Measurements from ENCODE around the gene GAREM1.
A peak's percentile ranks its signal among the peaks of the same experiment; 100 is the strongest.
"Not testable (repeated sequence)": the region's sequence is repeated elsewhere in the genome, so short reads cannot be mapped to it uniquely, and the experiment has no call there.

The GAREM1 gene

GRCh38 chr18:32321826-32322225 lies 148.9 kb downstream of the GAREM1 start:
- DNase-seq: no peak

DNA sequence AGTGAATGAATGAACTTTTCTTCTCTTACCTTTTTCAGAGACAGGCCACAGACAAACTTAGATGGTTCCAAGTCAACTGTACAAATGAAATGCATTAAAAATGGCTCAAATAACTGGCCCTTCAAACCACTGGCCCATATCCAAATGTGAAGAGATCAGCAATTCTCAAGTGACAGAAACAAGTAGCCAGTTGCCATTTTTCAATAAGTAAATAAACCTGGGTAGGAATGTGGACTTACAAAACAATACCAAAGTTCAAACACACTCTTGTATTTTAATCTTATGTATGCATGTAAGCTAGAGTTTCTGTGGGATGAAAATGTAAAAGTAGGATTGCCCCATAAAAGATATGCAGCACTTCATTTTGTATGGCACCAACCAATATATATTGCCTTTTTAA lies 151.6 kb downstream of the GAREM1 start:
- DNase-seq: no peak

GRCh38 chr18:32318581-32318980 lies 152.1 kb downstream of the GAREM1 start:
- DNase-seq: no peak

DNA sequence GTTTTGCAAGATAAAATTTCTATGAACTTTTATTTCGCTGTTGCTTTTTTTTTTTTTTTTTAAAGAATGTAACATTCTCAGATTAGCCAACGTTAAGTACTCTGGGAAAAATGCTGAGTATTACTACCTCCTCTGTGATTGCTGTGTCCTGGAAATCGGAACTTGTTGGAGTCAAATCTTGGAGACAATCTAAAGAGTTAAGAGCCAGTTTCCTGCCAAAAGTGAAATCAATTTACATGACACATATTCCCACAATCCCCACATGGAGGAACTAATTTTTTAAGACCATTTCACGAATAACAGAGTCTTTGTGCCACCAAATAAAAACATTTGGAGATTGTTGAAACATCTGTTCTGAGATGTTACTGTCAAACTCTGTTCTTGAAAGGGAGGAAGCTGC lies 153.0 kb downstream of the GAREM1 start:
- no peak for DNase-seq

- no peak for DNase-seq
Observed at GRCh38 chr18:32315881-32316280, 154.8 kb downstream of the GAREM1 start.

DNA sequence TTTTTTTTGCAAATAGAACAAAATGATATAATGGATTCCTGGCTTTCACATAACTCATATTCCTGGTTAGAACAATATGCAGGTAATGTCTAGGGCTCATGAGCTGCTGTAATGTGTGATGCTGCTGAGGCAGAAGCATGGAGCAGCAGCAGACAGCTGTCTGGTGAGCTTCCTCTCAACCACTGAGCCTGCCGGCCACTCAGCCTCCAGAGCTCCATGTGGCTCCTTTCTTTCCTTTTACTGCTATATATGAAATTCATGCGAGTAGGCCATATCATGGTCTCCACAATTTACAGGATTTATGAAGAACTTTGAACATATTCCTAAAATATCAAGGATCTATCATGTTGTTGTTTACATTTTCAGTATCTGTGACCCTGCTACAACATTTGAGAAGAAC lies 159.9 kb downstream of the GAREM1 start:
- DNase-seq: no peak

DNA sequence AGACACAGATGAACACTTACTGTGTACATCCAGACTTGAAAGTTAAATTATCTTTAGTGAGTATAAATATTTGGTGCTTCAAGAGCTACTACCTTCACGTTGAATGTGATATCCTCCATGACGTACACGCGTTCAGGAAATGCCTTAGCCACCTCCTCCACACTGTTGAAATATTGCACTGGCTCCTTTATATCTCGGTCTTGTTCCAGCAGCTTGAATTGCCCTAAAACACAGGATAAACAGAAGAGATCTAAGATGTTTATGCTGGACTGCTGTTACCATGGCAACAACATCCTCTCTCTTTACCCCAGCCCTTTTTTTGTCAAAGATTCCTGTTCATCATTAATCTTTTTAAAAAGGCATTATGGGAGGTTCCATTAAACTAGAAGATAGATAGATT lies 160.6 kb downstream of the GAREM1 start:
- DNase-seq: no peak

DNA sequence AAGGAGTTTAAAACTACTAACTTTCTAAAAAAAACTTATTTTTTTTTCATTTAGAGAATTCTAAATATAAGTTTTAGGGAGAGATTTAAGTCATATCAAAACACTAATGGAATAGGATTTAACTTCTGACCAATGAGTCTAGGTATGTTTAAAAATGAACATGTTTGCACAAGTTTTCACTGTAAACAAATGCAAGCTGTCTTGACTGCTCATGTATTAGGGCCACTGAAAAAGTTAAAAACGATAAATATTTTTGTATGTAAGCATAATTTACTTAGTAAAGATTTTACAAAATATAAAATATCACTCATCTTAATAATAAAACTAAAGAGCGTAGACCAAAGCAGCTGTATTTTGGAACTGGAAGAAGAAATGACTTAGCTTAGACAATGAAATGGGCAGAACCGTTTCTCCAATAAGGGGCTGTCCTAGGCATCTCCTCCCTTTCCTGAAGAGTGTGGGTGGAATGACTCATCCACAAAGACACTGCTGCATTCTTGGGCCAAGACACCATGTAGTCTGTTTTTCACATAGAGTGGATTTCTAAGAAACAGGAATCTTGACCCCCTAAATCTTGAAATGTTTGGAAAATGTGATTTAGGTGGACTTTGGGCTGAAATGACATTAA lies 162.1 kb downstream of the GAREM1 start:
- DNase-seq: no peak

- DNase-seq: no peak
Observed at GRCh38 chr18:32303400-32303799, 167.3 kb downstream of the GAREM1 start.

DNA sequence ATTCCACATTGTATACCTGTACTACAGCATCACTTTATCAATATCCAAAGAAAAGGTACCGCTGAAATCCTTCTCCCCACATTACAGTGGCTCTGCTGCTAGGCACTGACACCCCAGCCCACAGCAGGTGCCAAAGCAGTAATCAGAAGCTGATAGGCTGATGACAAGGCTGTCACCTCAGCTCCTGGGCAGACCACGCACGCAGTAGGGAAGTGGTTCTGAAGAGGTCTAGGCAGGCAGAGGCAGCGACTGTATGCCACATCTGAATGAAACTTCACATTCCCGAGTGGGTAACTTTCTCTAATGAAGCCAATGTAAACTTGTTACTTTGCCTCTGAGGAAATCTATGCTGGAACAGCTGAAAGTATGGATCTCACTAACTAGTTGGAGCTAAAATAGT lies 167.9 kb downstream of the GAREM1 start:
- DNase-seq: no peak

GRCh38 chr18:32301976-32302743 lies 168.5 kb downstream of the GAREM1 start:
- no peak for DNase-seq

DNA sequence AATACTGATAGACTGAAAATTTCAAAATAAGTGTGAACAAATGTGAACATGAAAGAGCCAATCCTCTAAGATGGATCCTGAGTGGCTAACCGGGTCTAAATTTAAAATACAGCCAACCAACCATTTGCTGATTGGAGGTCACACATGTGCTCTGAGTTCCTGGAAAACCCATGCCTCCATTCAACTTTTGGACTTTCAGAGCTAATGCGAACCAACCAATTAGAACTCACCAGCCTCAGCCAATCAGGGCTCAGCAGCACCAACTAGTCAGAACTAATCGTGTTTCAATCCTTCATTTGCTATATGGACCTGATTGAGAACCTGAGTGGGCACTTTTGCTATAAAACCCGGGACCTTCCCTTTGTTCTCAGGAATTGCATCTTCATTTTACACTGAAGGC lies 169.3 kb downstream of the GAREM1 start:
- no peak for DNase-seq

DNA sequence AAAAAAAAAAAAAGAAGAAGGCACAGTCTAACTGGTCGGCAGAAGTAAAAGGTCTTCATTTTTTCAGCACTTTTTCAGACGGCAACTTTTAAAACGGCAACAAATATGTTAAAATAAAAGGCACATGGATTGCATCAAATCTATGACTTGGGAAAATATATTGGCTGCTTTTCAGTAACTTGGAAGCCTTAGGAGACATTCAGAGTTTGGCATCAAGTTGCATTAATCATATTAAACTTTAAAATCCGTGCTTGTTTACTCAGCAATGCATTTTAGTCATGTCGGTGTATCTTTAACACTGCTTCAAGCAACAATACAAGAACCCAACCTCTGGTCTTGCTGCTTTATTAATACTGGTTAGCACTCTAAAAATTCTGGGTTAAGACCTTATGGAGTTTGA lies 169.8 kb downstream of the GAREM1 start:
- no peak for DNase-seq

DNA sequence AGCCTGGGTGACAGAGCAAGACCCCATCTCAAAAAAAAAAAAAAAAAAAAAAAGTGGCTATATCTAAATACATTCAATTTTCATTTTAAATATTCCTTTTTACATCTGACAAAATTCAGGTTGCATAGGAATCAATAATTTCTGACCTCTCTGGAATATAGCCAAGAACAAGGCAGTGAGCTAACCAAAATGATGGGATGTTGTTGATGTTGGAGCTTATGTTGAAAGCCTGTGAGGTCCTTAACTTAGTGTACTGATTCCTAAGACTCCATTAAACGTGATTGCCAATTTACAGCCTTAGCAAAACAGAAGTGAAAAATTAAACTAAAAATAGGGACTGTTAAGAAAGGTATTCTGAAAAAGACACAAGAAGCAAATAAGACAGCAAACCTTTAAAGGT lies 171.2 kb downstream of the GAREM1 start:
- no peak for DNase-seq

DNA sequence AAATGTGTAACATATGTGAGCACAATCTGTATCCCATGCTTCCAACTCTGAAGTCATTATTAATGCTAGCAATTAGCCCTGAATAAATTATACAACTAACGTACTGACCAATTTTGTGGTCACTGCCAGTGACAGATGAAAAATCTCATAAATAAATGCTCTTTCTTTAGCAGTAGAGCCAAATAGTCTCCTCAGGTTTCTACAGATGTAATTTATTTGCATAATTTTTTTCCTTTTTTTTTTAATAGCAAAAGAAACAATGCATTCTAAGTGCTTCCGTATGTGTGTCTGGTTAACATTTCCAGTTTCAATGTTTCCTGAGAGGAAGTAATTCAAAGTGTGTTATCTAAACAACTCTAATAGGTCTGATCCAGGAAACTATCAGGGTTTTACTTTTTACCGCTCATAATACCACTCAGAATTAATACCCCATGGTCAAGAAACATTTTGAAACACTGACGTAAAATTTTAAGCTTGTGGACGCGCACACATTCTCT lies 172.5 kb downstream of the GAREM1 start:
- no peak for DNase-seq

DNA sequence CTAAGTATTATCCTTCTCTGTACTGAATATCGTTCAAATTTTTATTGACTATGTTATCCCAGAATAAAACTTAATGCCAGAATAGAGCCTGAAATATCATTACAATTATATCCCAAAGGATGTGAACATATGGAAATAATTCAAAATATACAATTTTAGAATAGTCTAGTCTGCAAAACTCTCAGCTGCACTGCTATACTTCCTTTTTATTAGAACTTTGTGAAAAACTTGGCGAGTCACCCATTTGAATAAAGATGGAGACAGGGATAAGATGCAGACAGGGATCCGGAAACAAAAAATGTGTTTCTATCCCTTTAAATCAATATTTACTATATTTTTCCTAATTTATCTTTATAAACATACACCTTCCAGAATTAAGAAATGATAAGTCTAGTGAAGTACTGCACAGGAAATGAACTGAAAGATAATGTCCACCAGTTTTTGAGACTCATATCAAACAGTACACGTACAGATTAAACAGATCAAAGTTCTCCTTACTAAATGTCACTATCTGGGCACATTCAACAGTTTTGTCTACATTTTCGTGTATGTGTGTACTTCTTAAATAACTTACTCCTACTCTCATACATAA lies 173.0 kb downstream of the GAREM1 start:
- DNase-seq: no peak

DNA sequence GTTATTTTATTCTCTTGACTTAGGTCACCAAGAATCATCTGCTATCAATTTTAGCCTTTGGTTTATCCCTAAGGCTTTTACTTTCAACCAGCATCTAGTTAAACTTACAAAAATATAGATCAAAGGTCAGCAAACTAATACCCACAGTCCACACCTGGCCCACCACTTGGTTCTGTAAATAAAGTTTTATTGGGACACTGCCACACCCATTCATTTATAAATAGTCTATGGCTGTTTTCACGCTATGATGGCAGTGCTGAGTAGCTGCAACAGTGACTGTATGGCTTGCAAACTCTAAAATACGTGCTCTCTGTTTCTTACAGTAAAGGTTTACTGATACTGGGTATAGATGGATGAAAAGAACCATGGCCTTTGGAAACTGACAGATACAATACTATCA lies 173.8 kb downstream of the GAREM1 start:
- no peak for DNase-seq

DNA sequence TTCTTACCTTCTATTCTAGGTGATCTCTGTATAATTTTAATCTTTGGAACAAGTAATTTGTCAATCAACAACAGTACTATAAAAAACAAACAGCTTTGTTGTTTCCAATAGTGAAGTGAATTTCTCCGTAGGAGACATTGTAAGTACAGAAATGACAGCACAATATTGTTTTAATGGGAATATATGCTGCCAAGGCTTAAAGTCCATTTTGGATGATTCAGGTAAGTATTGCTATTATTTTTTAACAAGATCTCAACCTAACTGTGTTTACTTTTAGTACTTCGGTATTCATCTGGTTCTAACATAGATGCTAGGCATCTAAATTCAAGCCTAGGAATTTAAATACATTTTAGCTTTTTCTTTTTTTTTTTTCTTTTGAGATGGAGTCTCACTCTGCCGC lies 175.1 kb downstream of the GAREM1 start:
- DNase-seq: no peak

GRCh38 chr18:32293107-32293506 lies 177.6 kb downstream of the GAREM1 start:
- no peak for DNase-seq

GRCh38 chr18:32291623-32292022 lies 179.1 kb downstream of the GAREM1 start:
- DNase-seq: not testable (repeated sequence)

DNA sequence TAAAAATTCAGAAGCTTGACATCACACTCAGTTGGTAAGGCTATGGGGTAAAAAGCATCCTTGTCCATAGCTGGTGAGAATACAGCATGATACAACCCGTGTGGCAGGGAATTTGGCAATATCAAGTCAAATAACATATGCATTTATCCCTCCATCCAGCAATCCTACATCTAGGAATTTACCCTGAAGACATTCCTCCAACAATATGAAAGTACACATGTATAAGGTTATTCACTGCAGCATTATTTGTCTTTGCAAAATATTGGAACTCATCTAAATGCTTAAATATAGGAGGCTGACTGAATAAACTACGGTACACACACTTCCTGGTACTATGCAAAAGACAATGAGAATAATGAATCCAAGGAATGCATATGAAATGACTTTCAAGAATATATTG lies 179.9 kb downstream of the GAREM1 start:
- no peak for DNase-seq

GRCh38 chr18:32289483-32290075 lies 181.1 kb downstream of the GAREM1 start:
- DNase-seq: peak; percentile 13 to 27

DNA sequence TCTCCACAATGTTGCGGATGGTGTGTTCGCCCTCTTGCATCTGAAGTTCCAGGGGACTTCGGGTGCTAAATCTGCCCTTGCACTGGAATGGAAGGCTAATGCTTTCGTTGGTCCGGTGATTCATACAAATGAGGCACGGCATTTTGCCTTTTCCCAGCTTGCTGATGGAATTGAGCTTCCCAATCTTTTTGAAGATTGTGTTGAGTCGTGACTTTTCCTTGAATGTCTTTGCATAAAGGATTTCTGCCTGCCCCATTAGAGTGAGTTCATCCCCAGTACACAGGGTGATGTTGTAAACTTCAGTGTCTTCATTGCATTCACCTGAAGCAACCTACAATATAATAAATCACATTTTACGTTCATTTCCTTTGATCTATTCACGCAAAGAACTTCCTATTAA lies 182.8 kb downstream of the GAREM1 start:
- no peak for DNase-seq

DNA sequence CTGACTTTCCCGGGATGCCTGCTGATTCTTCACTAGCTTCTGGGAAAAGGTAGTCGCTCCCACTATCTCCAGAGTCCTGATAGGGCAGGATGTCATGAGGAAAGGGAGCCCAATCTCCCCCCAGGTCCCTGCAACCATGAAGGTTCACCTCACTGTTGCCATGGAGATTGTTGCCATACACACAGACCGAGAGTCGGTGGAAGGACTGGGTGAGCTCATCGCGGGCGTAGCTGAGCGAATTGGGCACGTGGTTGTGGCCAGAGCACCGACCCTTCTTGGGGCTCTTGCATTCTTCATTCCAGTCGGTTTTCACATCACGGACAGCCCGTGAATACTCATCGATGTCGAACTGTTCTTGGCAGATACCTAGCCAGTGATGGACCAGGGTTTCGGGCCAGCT lies 183.4 kb downstream of the GAREM1 start:
- no peak for DNase-seq

Measured in stimulated activated CD4-positive, alpha-beta T cell treated with anti-CD3 and anti-CD28 coated beads, Interleukin-2, amount 100 ng/mL, for 48 hours (primary cell).